Progenitor cell of endocrine pancreas (in vitro differentiated cells): ENCODE results near the gene EEFSEC. TPM values are rescaled to one million over a fixed set of nuclear protein-coding genes. Genes with fewer than 3 reads are reported as not detected.
A peak's percentile ranks its signal among the peaks of the same experiment; 100 is the strongest.

Experiments used
- DNase-seq: peaks from one replicate; pipeline ENCODE4 v3.0.0; 2021; ENCODE audit warnings: low spot score; ENCODE audit not compliant: unreplicated experiment
- H3K27ac Mint-ChIP-seq: 2 replicates; pipeline ENCODE4 v1.8.0; 2021; ENCODE audit warnings: mild to moderate bottlenecking, moderate library complexity, mixed read lengths
- H3K27me3 Mint-ChIP-seq: 2 replicates; pipeline ENCODE4 v1.8.0; 2021; ENCODE audit warnings: mixed read lengths
- H3K36me3 Mint-ChIP-seq: 2 replicates; pipeline ENCODE4 v1.8.0; 2022; ENCODE audit warnings: mixed read lengths; ENCODE audit not compliant: insufficient read depth
- H3K4me1 Mint-ChIP-seq: 2 replicates; pipeline ENCODE4 v1.8.0; 2021; ENCODE audit warnings: low read depth, mixed read lengths
- H3K4me3 Mint-ChIP-seq: 2 replicates; pipeline ENCODE4 v1.8.0; 2021; ENCODE audit warnings: low read depth, mild to moderate bottlenecking, moderate library complexity, mixed read lengths
- H3K9me3 Mint-ChIP-seq: 2 replicates; pipeline ENCODE4 v1.8.0; 2021; ENCODE audit warnings: low read depth, mixed read lengths
- CTCF ChIP-seq: fragments of 200-600 bp; sonication (generic); IDR thresholded peaks from one replicate; pipeline ENCODE4 v1.5.0; 2021; ENCODE audit warnings: antibody characterized with exemption, mild to moderate bottlenecking; ENCODE audit not compliant: unreplicated experiment
- total RNA-seq: library from RNA; stranded (reverse); gene quantifications from 2 replicates; pipeline ENCODE4 v1.2.1, GENCODE V29; 2021

EEFSEC gene
- total RNA-seq, 1 donor from 2014 or later: 11.8 TPM

- no peak for DNase-seq
- peaks cover 6% of the 10 kb centered on the region for H3K27me3 Mint-ChIP-seq
- peaks cover 2% of the 10 kb centered on the region for H3K36me3 Mint-ChIP-seq
- H3K9me3 Mint-ChIP-seq: no peaks in the 10 kb centered on the region
- peaks cover 3% of the 10 kb centered on the region for H3K4me1 Mint-ChIP-seq
- TF ChIP-seq CTCF: no peak
- no peak overlapping the region for H3K27ac Mint-ChIP-seq
- no peak overlapping the region for H3K4me3 Mint-ChIP-seq
Measured at GRCh38 chr3:128306481-128306880, 153.2 kb downstream of the EEFSEC start.

DNA sequence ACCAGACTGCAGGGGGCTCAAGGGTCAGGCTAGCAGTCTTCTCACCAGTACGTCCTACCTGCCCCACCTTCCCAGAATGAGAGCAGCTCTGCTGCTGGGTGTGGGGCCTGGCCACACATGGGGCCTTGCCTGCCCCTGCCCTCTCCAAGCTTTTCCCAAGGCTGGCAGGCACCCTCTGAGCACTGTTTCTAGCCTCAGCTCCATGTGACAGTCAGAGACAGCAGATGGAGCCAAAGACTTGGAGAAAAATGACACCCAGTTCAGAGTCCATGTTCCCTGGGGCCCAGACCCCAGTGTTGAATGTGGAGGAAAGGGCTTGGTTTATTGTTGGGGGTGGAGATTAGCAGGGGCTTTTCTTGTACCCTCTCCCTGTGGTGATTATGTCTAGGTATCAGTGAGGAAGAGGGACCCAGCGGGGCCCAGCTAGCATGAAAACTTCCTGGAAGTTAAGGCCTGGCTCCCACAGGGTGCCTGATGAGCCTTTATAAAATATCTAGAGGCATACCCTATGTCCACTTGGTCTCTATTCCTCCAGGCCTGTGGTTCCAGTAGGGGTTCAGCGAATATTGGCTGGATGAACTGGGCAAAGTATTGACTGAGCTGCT lies 153.8 kb downstream of the EEFSEC start:
- Mint-ChIP-seq H3K4me1 (peaks cover 3% of the 10 kb centered on the region), H3K27ac (no peak overlapping the region), H3K9me3 (no peaks in the 10 kb centered on the region), H3K27me3 (peaks cover 11% of the 10 kb centered on the region), H3K36me3 (peaks cover 2% of the 10 kb centered on the region), H3K4me3 (no peak overlapping the region)
- peak; percentile 46 for TF ChIP-seq CTCF
- DNase-seq: no peak

DNA sequence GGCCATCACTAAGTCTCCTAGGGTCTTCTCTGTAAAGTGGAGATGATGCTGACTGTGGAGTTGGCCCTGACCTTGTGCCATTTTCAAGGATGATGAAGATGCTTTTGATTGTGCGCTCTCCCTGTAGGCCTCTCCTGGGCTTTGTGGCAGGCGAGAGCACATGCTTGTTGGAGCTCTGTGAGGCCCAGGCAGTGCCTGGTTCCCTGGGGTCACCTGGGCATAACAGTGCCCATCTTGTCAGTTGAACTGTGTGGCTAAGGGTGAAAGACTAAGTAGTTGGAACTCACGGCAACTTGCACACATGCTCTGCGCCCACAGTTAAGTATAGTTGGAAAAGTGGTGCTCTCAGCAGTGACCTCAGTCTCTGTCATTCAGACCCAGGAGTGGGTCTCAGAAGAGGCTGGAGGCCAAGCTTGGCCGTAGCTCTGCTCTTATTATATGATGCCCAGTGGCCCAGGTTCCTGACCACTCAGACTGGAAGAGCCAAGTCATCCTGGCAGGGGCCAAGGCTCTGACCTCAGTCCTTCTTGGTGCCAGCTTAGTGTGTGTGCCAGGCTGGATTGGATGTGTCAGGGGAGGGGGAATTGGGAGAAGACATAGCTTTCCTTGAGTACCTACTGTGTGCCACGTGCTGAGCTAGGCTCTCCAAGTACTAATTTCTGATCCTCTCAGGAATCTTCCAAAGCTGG lies 154.6 kb downstream of the EEFSEC start:
- TF ChIP-seq CTCF: no peak
- H3K9me3 Mint-ChIP-seq: no peaks in the 10 kb centered on the region
- H3K4me3 Mint-ChIP-seq: no peak overlapping the region
- H3K27ac Mint-ChIP-seq: no peak overlapping the region
- DNase-seq: no peak
- peaks cover 3% of the 10 kb centered on the region for H3K4me1 Mint-ChIP-seq
- H3K27me3 Mint-ChIP-seq: peaks cover 11% of the 10 kb centered on the region
- H3K36me3 Mint-ChIP-seq: peaks cover 2% of the 10 kb centered on the region

GRCh38 chr3:128309026-128309425 lies 155.7 kb downstream of the EEFSEC start:
- H3K4me3 Mint-ChIP-seq: no peak overlapping the region
- no peaks in the 10 kb centered on the region for H3K9me3 Mint-ChIP-seq
- TF ChIP-seq CTCF: no peak
- DNase-seq: no peak
- peaks cover 3% of the 10 kb centered on the region for H3K4me1 Mint-ChIP-seq
- H3K27ac Mint-ChIP-seq: no peak overlapping the region
- peaks cover 2% of the 10 kb centered on the region for H3K36me3 Mint-ChIP-seq
- peaks cover 11% of the 10 kb centered on the region for H3K27me3 Mint-ChIP-seq

DNA sequence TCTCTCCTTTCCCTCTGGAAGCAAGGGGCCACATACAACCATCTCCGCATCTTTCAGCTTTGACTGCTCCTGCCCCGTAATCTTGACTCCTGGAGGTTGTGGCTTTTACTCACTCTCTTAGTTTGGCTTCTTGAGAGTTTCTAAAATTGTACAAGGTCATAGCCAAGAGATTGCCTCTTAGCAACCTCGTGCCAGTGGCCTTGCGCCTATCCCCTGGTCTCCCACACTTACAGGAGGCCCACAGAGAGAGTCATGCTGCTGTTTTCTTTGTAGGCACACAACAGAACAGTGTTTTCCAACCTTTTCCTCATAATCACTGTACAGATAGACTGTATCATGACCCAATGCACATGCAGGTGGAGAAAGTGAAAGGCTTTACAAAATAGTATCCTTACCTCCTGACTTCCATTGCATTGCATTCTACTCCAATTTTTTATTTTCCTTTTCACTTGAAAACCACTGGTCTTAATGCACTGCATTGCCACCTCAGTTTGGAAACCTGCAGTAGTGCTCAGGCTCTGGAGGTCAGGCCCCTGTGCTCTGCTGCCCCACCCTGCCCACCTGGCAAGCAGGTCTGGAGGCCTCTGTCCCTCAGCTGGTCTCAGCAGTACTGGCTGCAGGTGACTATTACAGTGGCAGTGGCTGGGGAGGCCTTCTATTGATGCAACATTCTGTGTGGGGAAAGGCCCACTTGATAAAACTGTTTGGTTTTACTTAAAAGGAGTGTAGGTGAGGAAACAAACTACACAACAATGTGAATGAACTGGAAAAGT lies 157.2 kb downstream of the EEFSEC start:
- no peak for TF ChIP-seq CTCF
- peaks cover 3% of the 10 kb centered on the region for H3K4me1 Mint-ChIP-seq
- H3K9me3 Mint-ChIP-seq: no peaks in the 10 kb centered on the region
- DNase-seq: no peak
- H3K4me3 Mint-ChIP-seq: no peak overlapping the region
- H3K27me3 Mint-ChIP-seq: peaks cover 11% of the 10 kb centered on the region
- H3K36me3 Mint-ChIP-seq: no peaks in the 10 kb centered on the region
- no peak overlapping the region for H3K27ac Mint-ChIP-seq
